Mesenchymal stem cell (in vitro differentiated cells and primary cell): ENCODE results near the gene TNFRSF8.
A peak's percentile ranks its signal among the peaks of the same experiment; 100 is the strongest.

Experiments used
- DNase-seq: peaks from one replicate; pipeline ENCODE4 v3.0.0-alpha.2; 2013
- H2AFZ ChIP-seq: one replicate; pipeline ENCODE4 v1.6.1; 2013; ENCODE audit warnings: low read depth, mild to moderate bottlenecking, control low read depth, inconsistent platforms, low read length, moderate library complexity
- H2AK5ac ChIP-seq: 2 replicates; pipeline ENCODE4 v1.6.1; 2013; ENCODE audit warnings: low read length, moderate library complexity, mild to moderate bottlenecking, inconsistent platforms; ENCODE audit not compliant: severe bottlenecking
- H2BK120ac ChIP-seq: one replicate; pipeline ENCODE4 v1.6.1; 2013; ENCODE audit warnings: low read depth, mild to moderate bottlenecking, inconsistent platforms, low read length, moderate library complexity
- H2BK12ac ChIP-seq, 2 experiments: one replicate each; pipeline ENCODE4 v1.6.1; 2013; ENCODE audit warnings: inconsistent platforms in 2 of 2, low read length in 2 of 2, mild to moderate bottlenecking in 2 of 2, moderate library complexity in 2 of 2, control low read depth in 1 of 2
- H2BK15ac ChIP-seq: one replicate; pipeline ENCODE4 v1.6.1; 2013; ENCODE audit warnings: mild to moderate bottlenecking, low read depth, inconsistent platforms; ENCODE audit not compliant: poor library complexity, severe bottlenecking
- H2BK5ac ChIP-seq: 2 replicates; pipeline ENCODE4 v1.6.1; 2013; ENCODE audit warnings: low read depth, mild to moderate bottlenecking, low read length, control low read depth, inconsistent platforms; ENCODE audit not compliant: poor library complexity, severe bottlenecking
- H3K14ac ChIP-seq, 2 experiments: one replicate each; pipeline ENCODE4 v1.6.1; 2013; ENCODE audit warnings: inconsistent platforms in 2 of 2, low read length in 2 of 2, control low read depth in 1 of 2, mild to moderate bottlenecking in 1 of 2, moderate library complexity in 1 of 2
- H3K18ac ChIP-seq, 2 experiments: one replicate each; pipeline ENCODE4 v1.6.1; 2013; ENCODE audit warnings: inconsistent platforms in 2 of 2, low read length in 2 of 2, control low read depth in 1 of 2, low read depth in 1 of 2, mild to moderate bottlenecking in 1 of 2
- H3K23ac ChIP-seq, 2 experiments: one replicate each; pipeline ENCODE4 v1.6.1; 2013; ENCODE audit warnings: inconsistent platforms in 2 of 2, low read length in 2 of 2, mild to moderate bottlenecking in 2 of 2, moderate library complexity in 2 of 2, control low read depth in 1 of 2
- H3K27ac ChIP-seq: 2 replicates; pipeline ENCODE4 v1.5.1; 2013; ENCODE audit warnings: mild to moderate bottlenecking, moderate library complexity, low read length, control low read depth, inconsistent platforms; ENCODE audit not compliant: poor library complexity, severe bottlenecking
- H3K27me3 ChIP-seq, 2 experiments: 2 replicates each; pipeline versions ENCODE4 v1.6.1 to v1.7.0; 2013; ENCODE audit warnings: low read length in 2 of 2, mild to moderate bottlenecking in 2 of 2, moderate library complexity in 2 of 2, control low read depth in 1 of 2, inconsistent platforms in 1 of 2; ENCODE audit not compliant: control insufficient read depth in 1 of 2, insufficient read depth in 1 of 2
- H3K36me3 ChIP-seq, 2 experiments: 2 replicates each; pipeline versions ENCODE4 v1.6.1 to v1.7.0; 2013; ENCODE audit warnings: low read length in 2 of 2, control low read depth in 1 of 2, inconsistent platforms in 1 of 2, low read depth in 1 of 2, mild to moderate bottlenecking in 1 of 2; ENCODE audit not compliant: insufficient read depth in 2 of 2, control insufficient read depth in 1 of 2
- H3K4ac ChIP-seq, 2 experiments: one replicate each; pipeline ENCODE4 v1.6.1; 2013; ENCODE audit warnings: inconsistent platforms in 2 of 2, low read length in 2 of 2, mild to moderate bottlenecking in 2 of 2, moderate library complexity in 2 of 2, control low read depth in 1 of 2, low read depth in 1 of 2
- H3K4me1 ChIP-seq: 2 replicates; pipeline ENCODE4 v1.6.1; 2013; ENCODE audit warnings: low read depth, low read length, control low read depth; ENCODE audit not compliant: control insufficient read depth, insufficient read depth
- H3K4me2 ChIP-seq: 2 replicates; pipeline ENCODE4 v1.6.1; 2013; ENCODE audit warnings: low read length, mild to moderate bottlenecking, inconsistent platforms; ENCODE audit not compliant: poor library complexity, severe bottlenecking
- H3K4me3 ChIP-seq, 2 experiments: 2 replicates each; pipeline versions ENCODE4 v1.5.1 to v1.7.0; 2013; ENCODE audit warnings: low read length in 2 of 2, mild to moderate bottlenecking in 2 of 2, control low read depth in 1 of 2, low read depth in 1 of 2; ENCODE audit not compliant: insufficient read depth in 1 of 2
- H3K79me1 ChIP-seq: replicated peaks from 2 replicates; pipeline ENCODE4 v1.6.1; 2013; ENCODE audit warnings: mild to moderate bottlenecking, control low read depth, low read length, inconsistent platforms; ENCODE audit not compliant: poor library complexity, severe bottlenecking
- H3K9ac ChIP-seq: 2 replicates; pipeline ENCODE4 v1.7.0; 2013; ENCODE audit warnings: mild to moderate bottlenecking, low read length, moderate library complexity
- H3K9me3 ChIP-seq: 2 replicates; pipeline ENCODE4 v1.7.0; 2013; ENCODE audit warnings: mild to moderate bottlenecking, low read length; ENCODE audit not compliant: control insufficient read depth
- H4K8ac ChIP-seq: one replicate; pipeline ENCODE4 v1.6.1; 2013; ENCODE audit warnings: inconsistent platforms, mild to moderate bottlenecking, low read length, moderate library complexity
- H4K91ac ChIP-seq: one replicate; pipeline ENCODE4 v1.6.1; 2013; ENCODE audit warnings: mild to moderate bottlenecking, low read length, inconsistent platforms
- WGBS: methylation state at CpG from one replicate; pipeline ENCODE4 v1.1.7; 2013; ENCODE audit warnings: mixed read lengths; 5-methylcytosine and 5-hydroxymethylcytosine counted together

The TNFRSF8 gene

DNA sequence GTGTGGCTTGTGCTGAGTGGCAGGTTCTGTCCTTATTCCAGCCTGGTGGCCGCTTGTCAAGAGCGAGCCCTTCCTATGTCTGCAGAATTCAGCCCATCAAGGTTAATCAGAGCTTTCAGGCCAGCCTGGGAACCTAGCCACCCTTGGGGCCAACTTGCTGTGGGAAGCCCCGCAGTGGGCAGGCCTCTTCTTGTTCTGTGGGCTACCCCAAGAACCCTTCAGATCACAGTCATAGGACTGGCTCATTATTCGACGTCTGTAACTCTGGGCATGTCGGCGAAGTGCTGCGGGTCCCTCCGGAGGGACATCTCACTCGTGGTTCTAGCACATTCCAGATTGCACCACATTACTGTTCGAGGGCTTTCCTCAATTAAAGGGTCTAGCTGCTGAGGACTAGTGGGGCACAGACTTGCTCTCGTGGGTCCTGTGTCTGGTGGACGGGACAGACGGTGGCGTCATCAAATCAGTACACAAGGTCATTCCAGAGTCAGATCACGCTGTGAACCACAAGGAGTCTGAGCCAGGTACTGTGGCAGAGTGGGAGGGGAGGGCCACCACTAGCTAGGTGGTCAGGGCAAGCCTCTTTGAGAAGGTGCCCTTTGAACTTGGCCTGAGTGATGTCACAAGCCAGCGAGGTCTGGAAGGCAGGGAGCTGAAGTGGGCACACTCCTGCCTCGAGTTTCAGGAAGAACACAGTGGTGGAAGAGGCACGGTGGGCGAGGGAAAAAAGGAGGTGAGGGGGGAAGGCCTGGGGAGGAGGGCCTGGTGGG lies 83.4 kb downstream of the TNFRSF8 start:
- Histone ChIP-seq H2AK5ac (no peak overlapping the region), H3K23ac (no peak overlapping the region), H3K27me3 (no peaks in the 10 kb centered on the region), H3K4me3 (no peak overlapping the region), H3K79me1 (no peaks in the 10 kb centered on the region), H3K9me3 (peaks cover 8% of the 10 kb centered on the region), H2BK15ac (peak overlapping the region; percentile 70), H4K8ac (peak overlapping the region; percentile 10), H3K4ac (peak overlapping the region in 1 of 2 experiments; percentile 3), H3K9ac (no peak overlapping the region), H3K36me3 (no peaks in the 10 kb centered on the region), H2BK5ac (no peak overlapping the region), H2AFZ (no peak overlapping the region), H3K14ac (no peak overlapping the region), H3K18ac (peak overlapping the region; percentile 18 to 70), H3K4me1 (peaks cover 8% of the 10 kb centered on the region), H4K91ac (peak overlapping the region; percentile 80), H2BK120ac (no peak overlapping the region), H3K4me2 (no peak overlapping the region), H2BK12ac (peak overlapping the region; percentile 17 to 73), H3K27ac (no peak overlapping the region)
- WGBS, result 88% methylated on average over 20 of the region's 20 CpGs
- DNase-seq, result no peak

DNA sequence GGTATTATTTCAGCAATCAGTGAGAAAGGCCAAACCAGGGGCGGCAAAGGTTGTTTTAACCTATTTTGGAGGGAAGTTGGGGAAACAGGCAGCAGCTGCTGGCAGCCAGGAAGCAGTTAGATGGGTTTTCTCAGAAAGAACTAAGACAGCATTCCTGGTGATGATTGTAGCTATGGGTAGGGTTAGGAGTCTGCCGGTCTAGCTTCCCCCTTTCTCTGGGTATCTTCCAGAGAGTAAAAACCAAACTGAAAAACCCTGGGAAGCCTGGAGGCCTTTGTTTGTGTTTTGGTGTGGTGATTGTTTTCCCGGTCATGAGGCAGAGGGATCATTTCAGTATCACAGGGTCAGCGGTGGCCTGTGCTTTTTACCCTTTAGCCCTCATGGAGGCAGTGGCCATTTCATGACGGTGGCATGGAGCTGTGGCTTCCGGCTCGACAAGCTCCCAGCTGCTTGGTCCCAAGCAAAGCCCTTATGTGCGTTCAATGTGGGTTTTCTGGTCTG lies 84.1 kb downstream of the TNFRSF8 start:
- H3K9me3 ChIP-seq, result peaks cover 8% of the 10 kb centered on the region

DNA sequence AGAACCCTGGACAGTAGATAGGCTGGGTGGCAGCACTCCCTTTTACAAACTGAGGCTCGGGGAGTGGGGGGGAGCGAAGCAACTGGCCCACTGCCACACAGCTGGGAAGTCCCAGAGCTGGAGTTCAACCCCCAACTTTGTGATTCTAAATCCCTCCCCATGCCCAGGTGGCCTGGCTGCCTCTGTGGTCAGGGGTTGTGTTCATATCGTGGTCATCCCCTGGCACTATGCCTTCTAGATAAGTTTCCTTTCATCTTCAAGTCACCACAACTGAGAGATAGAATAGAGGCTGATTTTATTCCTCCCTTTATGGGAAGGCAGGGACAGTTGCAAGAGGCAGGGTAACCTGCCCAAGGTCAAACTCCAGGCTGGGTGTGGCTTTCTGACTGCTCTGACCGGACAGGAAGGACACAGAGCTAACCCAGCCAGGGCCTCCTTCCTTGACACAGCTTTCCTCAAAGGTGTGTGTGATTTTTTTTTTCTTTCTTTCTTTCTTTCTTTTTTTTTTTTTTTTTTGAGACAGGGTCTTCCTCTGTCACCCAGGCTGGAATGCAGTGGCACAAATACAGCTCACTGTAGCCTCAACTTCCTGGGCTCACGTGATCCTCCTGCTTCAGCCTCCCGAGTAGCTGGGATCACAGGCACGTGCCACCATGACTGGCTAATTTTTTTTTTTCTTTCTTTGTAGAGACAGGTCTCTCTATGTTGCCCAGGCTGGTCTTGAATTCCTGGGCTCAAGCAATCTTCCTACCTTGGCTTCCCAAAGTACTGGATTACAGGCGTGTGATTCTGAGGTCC lies 85.3 kb downstream of the TNFRSF8 start:
- peak overlapping the region; percentile 61 for H4K8ac ChIP-seq
- no peak overlapping the region for H3K9ac ChIP-seq
- no peak overlapping the region for H2BK5ac ChIP-seq
- H3K27me3 ChIP-seq, result no peaks in the 10 kb centered on the region
- peaks cover 8% of the 10 kb centered on the region for H3K9me3 ChIP-seq
- peak overlapping the region; percentile 54 to 71 for H3K4ac ChIP-seq
- H3K27ac ChIP-seq, result no peak overlapping the region
- WGBS, result 96% methylated on average over 6 of the region's 8 CpGs
- peak overlapping the region; percentile 72 to 83 for H3K18ac ChIP-seq
- H2BK120ac ChIP-seq, result peak overlapping the region; percentile 78
- peaks cover 11% of the 10 kb centered on the region for H3K4me1 ChIP-seq
- H3K79me1 ChIP-seq, result no peaks in the 10 kb centered on the region
- peak overlapping the region; percentile 0 for H2AFZ ChIP-seq
- no peak overlapping the region for H2AK5ac ChIP-seq
- no peak overlapping the region for H3K4me3 ChIP-seq
- DNase-seq, result no peak
- H3K4me2 ChIP-seq, result no peak overlapping the region
- H2BK15ac ChIP-seq, result peak overlapping the region; percentile 81
- H4K91ac ChIP-seq, result peak overlapping the region; percentile 34
- H3K36me3 ChIP-seq, result no peaks in the 10 kb centered on the region
- peak overlapping the region in 1 of 2 experiments; percentile 94 for H2BK12ac ChIP-seq
- H3K14ac ChIP-seq, result no peak overlapping the region
- no peak overlapping the region for H3K23ac ChIP-seq

More for the DNA sequence above, 84.1 kb downstream of the TNFRSF8 start:
- peak overlapping the region; percentile 60 for H2BK15ac ChIP-seq
- peaks cover 8% of the 10 kb centered on the region for H3K4me1 ChIP-seq
- H3K23ac ChIP-seq, result no peak overlapping the region
- H2BK12ac ChIP-seq, result peak overlapping the region; percentile 17 to 85
- no peak overlapping the region for H2AK5ac ChIP-seq
- H3K27me3 ChIP-seq, result no peaks in the 10 kb centered on the region
- H2AFZ ChIP-seq, result no peak overlapping the region
- peak overlapping the region in 1 of 2 experiments; percentile 9 for H3K4ac ChIP-seq
- no peaks in the 10 kb centered on the region for H3K36me3 ChIP-seq
- WGBS, result 85% methylated on average over 8 of the region's 8 CpGs
- H4K91ac ChIP-seq, result peak overlapping the region; percentile 70
- H3K27ac ChIP-seq, result no peak overlapping the region
- no peak overlapping the region for H2BK5ac ChIP-seq
- no peak overlapping the region for H3K4me2 ChIP-seq
- peak overlapping the region; percentile 73 for H4K8ac ChIP-seq
- DNase-seq, result no peak
- H3K18ac ChIP-seq, result peak overlapping the region in 1 of 2 experiments; percentile 64
- no peaks in the 10 kb centered on the region for H3K79me1 ChIP-seq
- no peak overlapping the region for H3K4me3 ChIP-seq
- no peak overlapping the region for H3K14ac ChIP-seq
- H3K9ac ChIP-seq, result peak overlapping the region; percentile 6
- H2BK120ac ChIP-seq, result no peak overlapping the region
